A673 (cell line): Measurements from ENCODE around the gene PRKCQ.

Experiments
- CTCF ChIP-seq: fragments of 300-800, 200-600 bp; sonication (generic); conservative IDR thresholded peaks from 2 replicates; pipeline ENCODE4 v1.5.1; 2017; ENCODE audit warnings: low read depth, mild to moderate bottlenecking, antibody characterized with exemption, low read length, moderate library complexity, mixed read lengths
- EZH2 ChIP-seq: fragments of 200-600 bp; sonication (generic); IDR thresholded peaks from 2 replicates; pipeline ENCODE4 v1.6.1; 2017; ENCODE audit warnings: borderline replicate concordance, low read depth, mild to moderate bottlenecking, mixed read lengths, antibody characterized with exemption, low read length; ENCODE audit not compliant: poor library complexity, severe bottlenecking

- TF ChIP-seq CTCF (no peak), EZH2 (no peak)
These were observed 186.9 kb downstream of the PRKCQ start for GRCh38 chr10:6393168-6393567.
